Measurements from ENCODE around the gene VAMP8.
"Not testable (repeated sequence)": the region's sequence is repeated elsewhere in the genome, so short reads cannot be mapped to it uniquely, and the experiment has no call there.

VAMP8 gene

GRCh38 chr2:85579266-85579935, 2.0 kb downstream of the VAMP8 start:
- DNase-seq (ENCODE audit: low read depth in 2 of 2), result no peak

DNA sequence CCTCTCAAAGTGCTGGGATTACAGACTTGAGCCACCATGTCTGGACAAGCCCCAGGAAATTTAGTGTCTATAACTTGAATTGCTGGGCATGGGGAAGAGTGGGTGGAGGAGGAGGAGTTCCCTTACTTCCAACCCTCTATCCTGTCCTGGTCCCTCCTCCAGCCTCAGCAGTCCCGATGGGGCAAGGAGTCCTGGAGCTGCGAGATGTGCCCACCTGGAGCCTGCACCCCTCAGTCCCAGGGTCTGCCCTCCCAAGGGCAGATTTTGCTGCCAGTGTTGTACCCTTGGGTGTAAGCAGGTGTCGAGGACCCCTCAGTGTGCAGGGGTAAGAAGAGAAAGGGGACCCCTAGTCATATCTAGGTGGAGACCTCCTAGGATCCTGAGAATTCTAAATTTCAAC, 2.8 kb downstream of the VAMP8 start:
- DNase-seq (ENCODE audit: low read depth in 2 of 2), result no peak

DNA sequence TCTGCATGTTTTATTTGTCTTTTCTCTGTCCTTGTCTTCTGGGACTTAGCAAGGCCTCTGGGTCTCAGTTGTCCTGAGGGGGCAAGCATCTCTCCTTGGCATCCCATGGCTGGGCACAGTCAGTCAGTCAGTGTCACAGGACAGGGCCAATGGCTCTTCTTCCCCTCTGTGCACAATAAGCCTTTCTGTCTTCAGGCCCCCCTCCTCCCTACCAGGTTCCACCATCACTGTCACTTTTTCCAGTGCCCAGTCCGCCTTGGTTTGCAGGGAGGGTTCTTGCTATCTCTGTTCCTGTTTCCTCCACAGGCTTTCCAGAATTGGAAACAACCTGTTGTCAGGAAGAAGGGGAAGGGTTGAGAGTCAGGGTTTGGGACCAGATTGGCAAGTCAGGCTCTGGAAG, 5.1 kb downstream of the VAMP8 start:
- DNase-seq (ENCODE audit: low read depth in 2 of 2), result no peak

DNA sequence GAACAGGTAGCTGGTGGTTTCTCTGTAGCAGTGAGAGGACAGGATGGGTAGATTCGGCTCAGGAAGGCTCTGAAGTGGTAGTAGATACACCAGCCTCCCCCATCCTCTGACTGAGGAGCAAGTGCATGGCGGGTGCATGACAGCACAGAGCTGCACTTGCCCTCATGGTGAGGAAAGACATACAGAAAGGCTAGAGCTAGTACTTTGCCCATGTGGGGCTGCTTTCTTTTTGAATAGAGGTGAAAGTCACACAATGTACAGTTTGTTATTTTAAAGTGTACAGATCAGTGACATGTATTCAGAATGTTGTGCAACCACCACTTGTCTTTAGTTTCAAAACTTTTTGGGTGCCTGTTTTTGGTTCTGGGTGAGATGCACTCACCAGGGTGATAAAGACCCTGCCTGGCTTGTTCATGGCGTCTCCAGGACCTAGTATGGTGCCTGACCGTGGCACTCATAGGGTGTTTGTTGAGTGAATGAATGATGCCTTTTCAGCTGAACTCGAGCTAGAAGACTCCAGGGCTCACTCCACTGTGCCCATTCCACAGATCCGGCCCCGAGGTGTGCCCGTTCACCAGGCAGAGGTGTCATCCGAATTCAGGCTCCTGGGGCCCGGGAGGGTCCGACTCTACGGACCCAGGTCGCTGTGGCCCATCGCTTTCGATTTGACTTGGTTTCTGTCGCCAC, 6.4 kb downstream of the VAMP8 start:
- peak in 1 of 2 donors; percentile 29 for DNase-seq (ENCODE audit: low read depth in 2 of 2)

DNA sequence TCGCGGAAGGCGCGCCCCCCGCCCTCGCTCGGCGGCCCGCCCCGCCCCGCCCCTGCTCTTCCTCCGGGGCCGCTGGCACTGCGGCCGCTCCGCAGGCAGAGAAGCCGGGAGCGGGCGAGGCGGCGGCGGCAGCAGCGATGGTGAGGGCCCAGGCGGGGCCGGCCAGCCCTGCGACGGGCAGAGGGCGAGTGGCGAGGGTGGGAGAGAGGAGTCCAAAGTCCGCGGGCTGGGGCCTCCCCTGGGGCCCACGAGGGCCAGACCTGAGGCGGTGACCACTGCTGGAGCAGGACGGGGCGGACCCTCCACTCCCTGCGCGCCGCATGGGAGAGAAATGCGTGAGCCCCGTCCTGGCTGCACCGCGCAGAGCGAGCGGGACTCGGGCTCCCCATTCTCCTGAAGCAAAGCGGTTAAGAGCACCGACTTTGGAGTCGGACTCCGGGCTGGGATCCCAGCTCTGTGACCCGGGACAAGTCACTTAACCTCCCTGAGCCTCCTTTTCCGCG, 7.0 kb downstream of the VAMP8 start, which contains the start of gene VAMP5:
Gene VAMP5 (plus strand): TSS at position 78 of the 503 bp plus-strand sequence. CDS start 60 bp downstream, at position 138.
- no peak for DNase-seq (ENCODE audit: low read depth in 2 of 2)

GRCh38 chr2:85584857-85585780, 7.7 kb downstream of the VAMP8 start:
- DNase-seq (ENCODE audit: low read depth in 2 of 2), result no peak

GRCh38 chr2:85585781-85586105, 8.4 kb downstream of the VAMP8 start:
- DNase-seq (ENCODE audit: low read depth in 2 of 2), result no peak

DNA sequence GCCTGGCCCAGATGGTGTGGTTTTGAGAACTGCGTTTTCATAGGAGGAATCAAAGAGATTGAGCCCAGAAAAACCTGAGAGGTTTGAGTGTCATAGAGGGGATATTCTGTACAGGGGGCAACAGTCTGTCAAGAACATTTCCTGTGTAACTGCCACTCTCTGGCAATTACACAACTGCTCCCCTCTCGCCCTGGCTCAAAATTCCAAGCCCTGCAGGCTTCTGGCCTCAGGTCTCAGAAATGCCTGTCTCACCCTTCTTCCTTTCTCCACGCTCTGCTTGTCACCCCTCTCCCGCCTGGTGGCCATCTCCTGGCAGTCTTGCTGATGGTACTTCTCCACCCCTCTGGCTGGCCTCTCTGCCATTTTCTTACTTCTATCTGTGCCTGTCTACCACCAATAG, 10.8 kb downstream of the VAMP8 start:
- no peak for DNase-seq (ENCODE audit: low read depth in 2 of 2)

GRCh38 chr2:85588645-85589044, 11.3 kb downstream of the VAMP8 start:
- no peak for DNase-seq (ENCODE audit: low read depth in 2 of 2)

- DNase-seq (ENCODE audit: low read depth in 2 of 2), result no peak
These were observed 11.8 kb downstream of the VAMP8 start for GRCh38 chr2:85589181-85589580.

GRCh38 chr2:85589982-85590791, 12.8 kb downstream of the VAMP8 start:
- DNase-seq (ENCODE audit: low read depth in 2 of 2), result no peak

- DNase-seq (ENCODE audit: low read depth in 2 of 2), result no peak
These were observed 13.6 kb downstream of the VAMP8 start for GRCh38 chr2:85590950-85591349.

DNA sequence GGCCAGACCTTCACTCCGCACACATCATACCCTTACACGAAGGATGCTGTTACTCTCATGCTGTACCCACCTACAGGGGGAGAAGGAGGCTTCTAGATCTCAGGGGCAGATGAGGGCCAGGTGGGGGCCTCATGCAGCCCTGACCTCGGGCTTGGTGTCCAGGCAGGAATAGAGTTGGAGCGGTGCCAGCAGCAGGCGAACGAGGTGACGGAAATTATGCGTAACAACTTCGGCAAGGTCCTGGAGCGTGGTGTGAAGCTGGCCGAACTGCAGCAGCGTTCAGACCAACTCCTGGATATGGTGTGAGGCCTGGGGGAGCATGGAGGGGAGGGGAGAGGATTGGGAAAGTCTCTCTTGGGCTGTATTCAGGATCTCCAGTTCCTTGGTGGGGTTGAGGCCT, 14.2 kb downstream of the VAMP8 start:
- DNase-seq (ENCODE audit: low read depth in 2 of 2), result no peak

GRCh38 chr2:85592299-85592698, 14.9 kb downstream of the VAMP8 start:
- DNase-seq (ENCODE audit: low read depth in 2 of 2), result not testable (repeated sequence)

- DNase-seq (ENCODE audit: low read depth in 2 of 2), result no peak
These were observed 15.6 kb downstream of the VAMP8 start for GRCh38 chr2:85593023-85593422.

DNA sequence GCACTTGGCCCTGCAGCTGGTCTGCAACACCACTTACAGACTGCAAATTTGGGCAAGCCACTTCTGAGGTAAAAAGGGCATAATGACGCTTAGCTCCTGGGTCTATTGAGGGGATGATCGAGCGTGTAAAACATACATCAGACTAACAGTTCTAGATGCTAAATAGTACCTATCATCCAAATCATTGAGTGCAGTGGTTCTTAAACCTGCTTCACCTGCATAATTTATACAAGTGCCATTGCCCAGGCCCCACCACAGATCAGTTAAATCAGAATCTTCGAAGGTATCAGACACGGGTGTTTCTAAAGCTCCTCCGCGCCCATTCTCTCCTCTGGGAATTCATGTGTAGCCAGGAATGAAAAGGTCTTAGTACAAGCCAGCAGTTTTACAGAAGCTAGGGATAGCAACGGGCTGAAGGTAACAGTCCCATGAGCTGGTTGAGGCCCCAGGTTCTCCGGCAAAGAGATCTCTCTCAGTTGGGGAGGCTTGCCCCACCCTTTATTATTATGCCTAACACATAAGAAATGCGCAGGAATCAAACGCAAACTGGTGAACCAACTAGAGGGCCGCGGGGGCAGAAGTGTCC, 17.4 kb downstream of the VAMP8 start:
- no peak for DNase-seq (ENCODE audit: low read depth in 2 of 2)

- peak; percentile 79 to 82 for DNase-seq (ENCODE audit: low read depth in 2 of 2)
These were observed 18.1 kb downstream of the VAMP8 start, which contains the start of gene RNF181 for GRCh38 chr2:85595301-85596025. TSS of gene RNF181 (plus strand) at chr2:85595745. CDS start at chr2:85595764, 19 bp downstream.

DNA sequence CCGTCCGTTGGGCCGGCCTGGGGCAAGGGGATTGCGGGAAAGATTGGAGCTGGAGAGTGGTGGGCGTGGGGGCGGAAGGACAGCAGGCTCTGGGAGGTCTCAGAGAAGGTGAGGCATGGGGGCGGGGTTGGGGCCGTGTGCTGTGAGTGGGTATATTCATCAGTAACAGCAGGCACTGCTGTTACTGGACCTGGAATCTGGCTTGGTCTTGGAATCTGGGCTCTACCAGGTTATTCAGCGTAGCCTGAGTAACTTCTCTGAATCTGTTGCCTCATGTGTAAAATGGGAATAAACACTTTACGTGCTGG, 18.6 kb downstream of the VAMP8 start:
- no peak for DNase-seq (ENCODE audit: low read depth in 2 of 2)

DNA sequence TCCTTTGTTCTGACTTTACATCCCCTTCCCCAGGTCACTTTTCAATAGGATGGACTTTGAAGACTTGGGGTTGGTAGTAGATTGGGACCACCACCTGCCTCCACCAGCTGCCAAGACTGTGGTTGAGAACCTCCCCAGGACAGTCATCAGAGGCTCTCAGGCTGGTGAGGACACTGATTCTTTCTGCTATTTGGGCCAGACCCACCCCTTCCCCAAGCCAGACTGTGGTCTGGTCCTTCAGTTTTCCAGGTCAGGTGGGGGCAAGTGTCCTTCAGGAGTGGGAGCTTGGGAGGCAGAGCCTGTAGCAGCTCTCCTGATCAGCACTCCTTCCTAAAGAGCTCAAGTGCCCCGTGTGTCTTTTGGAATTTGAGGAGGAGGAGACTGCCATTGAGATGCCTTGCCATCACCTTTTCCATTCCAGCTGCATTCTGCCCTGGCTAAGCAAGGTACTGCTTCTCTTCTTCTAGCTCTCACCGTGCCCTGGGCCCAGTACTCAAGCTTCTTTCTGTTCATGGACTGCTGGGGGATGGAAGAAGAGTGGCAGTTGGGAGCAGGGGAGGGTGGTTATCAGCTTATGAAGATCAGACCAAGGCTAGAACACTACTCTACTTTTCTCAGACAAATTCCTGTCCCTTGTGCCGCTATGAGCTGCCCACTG, 19.2 kb downstream of the VAMP8 start:
- no peak for DNase-seq (ENCODE audit: low read depth in 2 of 2)

DNA sequence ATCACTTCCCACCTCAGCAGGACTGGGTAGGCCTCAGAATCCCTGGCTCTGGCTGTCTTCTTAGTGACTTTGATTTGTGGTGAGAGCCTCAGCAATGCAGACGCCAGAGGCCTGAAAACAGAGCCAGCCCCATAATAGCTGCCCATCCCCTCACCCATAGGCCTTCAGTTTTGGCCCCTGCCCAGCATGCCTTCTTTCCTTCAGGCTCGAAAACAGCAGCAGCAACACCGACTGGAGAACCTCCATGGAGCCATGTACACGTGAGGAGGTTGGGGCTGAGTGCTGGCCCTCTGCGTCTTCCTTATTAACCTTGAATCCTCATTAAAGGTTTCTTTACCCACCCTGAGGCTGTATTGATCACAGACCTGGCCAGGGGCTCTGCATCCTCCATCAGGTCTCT, 19.9 kb downstream of the VAMP8 start:
- no peak for DNase-seq (ENCODE audit: low read depth in 2 of 2)
